ENCODE measurements around the gene CCL13.

The CCL13 gene

DNA sequence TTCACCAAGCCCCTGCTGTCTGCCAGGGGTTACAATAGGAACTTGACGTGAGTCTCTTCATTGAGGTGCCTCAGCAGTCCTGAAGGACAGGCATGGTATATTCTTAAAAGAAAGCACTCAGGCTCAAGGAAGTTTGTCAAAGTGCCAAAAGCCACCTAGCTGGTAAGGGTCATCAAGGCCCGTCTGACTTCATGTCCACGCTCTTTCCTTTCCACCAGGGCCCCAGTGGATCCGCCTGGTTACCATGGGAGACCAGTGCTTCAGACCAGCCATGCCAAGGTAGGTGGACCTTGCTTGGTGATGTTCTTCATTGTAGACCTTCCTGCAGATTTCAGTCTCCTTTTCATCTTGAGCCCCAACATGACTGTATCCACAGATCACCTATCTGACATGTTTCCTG is 34.4 kb downstream of the CCL13 start:
- no peak for DNase-seq (ENCODE audit: extremely low read depth, low read depth)
- TF ChIP-seq CTCF (IDR thresholded peaks at IDR 0.05; ENCODE audit: low read depth, low read length): no peak

DNA sequence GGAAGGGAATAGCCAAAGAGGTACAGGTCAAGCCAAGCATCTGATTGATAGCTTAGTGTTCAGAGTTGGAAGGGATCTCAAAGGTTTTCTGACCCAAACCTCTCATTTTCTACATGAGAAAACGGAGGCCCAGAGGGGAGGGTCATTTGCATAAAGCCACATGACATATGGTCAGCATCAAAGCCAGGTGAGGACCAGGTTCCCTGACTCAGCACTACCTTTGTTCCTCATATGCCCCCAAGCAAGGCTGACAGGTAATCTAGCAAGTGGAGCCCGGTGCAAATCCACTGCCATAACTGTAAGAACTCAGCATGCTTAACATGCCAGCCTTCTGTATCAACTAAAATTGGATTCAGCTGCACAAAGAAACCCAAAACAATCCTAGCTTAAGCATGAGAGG is 35.0 kb downstream of the CCL13 start:
- no peak for TF ChIP-seq CTCF (IDR thresholded peaks at IDR 0.05; ENCODE audit: low read depth, low read length)
- no peak for DNase-seq (ENCODE audit: extremely low read depth, low read depth)

- DNase-seq (ENCODE audit: extremely low read depth, low read depth): no peak
- TF ChIP-seq CTCF (IDR thresholded peaks at IDR 0.05; ENCODE audit: low read depth, low read length): no peak
These were observed 37.1 kb downstream of the CCL13 start for GRCh38 chr17:34393401-34393800.

DNA sequence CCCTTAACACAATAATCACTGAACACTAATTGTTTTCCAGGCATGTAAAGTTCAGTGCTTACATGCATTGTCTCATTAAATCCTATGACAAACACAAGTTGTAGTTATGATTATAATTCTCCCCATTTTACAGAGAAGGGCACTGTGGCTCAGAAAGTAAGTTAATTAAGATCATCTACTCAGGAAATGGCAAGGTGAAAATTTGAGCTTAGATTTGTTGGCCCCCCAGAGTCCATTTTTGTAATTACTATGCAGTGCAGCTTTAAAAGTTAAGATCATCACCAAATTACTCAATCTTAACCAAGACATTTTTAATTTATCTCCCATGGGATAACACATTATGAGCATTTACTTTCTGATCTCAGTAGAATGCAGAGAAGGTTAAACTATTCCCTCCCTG is 41.0 kb downstream of the CCL13 start:
- no peak for TF ChIP-seq CTCF (IDR thresholded peaks at IDR 0.05; ENCODE audit: low read depth, low read length)
- DNase-seq (ENCODE audit: extremely low read depth, low read depth): no peak

DNA sequence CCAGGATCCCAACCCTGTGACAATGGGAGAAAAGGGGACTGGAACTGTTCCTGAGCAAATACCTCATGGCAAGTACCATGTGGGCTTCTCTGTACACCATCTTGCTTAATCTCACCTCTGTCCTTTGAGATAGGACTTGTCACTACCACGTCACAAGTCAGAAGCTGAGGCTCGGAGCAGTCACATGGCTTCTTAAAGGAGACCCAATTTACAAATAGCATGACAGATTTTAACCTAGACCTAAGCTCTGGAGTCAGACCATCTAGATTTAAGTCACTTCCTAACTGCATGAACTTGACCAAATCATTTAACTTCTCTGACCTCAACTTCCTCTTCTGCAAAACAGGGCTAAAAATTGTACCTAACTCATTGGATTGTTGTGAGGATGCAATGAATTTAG is 42.7 kb downstream of the CCL13 start:
- DNase-seq (ENCODE audit: extremely low read depth, low read depth): no peak
- no peak for TF ChIP-seq CTCF (IDR thresholded peaks at IDR 0.05; ENCODE audit: low read depth, low read length)

DNA sequence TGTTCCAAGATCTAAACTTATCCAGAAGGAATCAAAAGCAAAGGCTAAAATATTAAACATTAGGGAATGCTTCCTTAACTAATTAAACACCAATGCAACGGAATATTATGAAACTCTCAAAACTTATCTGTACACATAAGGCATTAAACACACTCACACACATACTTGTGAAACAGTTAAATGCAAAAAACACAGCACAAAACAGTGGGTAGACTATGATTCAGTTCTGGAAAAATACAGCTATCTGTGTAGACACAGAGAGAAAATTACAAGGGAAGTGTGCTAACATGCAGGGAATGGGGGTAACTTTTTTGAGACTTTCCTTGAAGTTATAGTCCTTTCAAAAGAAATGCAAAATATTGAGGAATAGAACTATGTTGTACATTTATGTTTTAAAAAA is 43.4 kb downstream of the CCL13 start:
- no peak for TF ChIP-seq CTCF (IDR thresholded peaks at IDR 0.05; ENCODE audit: low read depth, low read length)
- DNase-seq (ENCODE audit: extremely low read depth, low read depth): no peak

DNA sequence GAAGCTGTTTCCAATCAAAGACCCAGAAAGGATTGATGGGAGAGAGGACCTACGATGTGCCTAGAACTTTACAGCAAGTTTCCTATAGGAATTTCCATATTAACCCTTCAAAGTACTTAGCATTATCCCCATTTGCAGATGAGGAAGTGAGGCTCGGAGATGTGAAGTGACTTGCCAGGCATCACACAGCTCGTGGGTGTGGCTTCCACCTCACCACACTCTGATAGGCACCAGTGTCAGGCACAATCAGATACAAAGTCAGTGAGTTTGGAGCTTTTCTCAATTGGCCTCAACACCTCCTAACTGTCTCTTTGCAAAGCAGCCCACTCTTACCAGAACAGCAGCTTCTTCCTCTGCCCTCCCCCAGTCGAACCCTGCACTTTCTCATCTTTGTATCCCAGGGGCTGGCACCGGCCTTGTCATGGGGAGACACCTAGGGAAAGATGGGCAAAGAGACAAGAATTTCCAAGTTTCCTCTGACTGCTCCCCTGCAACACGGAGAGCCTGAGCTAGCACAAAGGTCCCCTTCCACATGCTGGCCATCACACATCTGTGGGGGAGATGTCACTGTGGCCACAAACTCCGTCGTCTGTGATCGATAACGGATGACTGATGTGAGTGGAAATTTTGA is 44.1 kb downstream of the CCL13 start:
- no peak for TF ChIP-seq CTCF (IDR thresholded peaks at IDR 0.05; ENCODE audit: low read depth, low read length)
- no peak for DNase-seq (ENCODE audit: extremely low read depth, low read depth)
